ENCODE results near the gene PLAAT4. TPM values are rescaled to one million over a fixed set of nuclear protein-coding genes. Genes with fewer than 3 reads are reported as not detected.

The PLAAT4 gene
- total and polyA plus RNA-seq, 10 of the 15 experiments (the other 5 are each of a cell fraction or from before 2014, with no cell fraction given): 6.0 to 34.3 (median 12.4) TPM

DNA sequence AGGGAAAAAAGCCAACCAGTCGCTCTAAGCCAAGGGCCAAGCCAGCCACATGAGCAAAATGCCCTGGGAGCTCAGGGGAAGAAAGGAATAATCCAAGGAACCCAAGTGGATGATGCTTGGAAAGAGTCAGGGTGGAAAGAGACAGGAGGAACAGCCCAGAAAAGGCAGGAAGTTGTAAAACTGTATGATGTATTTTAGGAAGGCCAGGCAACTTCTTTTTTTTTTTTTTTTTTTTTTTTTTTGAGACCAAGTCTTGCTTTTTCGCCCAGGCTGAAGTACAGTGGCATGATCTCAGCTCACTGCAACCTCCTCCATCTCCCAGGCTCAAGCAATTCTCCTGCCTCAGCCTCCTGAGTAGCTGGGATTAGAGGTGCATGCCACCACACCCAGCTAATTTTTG is 29.1 kb upstream of the PLAAT4 start (continued):
- TF ChIP-seq RAD51 (IDR thresholded peaks at IDR 0.05) (no peak), NFYA (IDR thresholded peaks at IDR 0.05; ENCODE audit: borderline replicate concordance, low read depth, low read length) (no peak)
- TF ChIP-seq, protein P1, sequence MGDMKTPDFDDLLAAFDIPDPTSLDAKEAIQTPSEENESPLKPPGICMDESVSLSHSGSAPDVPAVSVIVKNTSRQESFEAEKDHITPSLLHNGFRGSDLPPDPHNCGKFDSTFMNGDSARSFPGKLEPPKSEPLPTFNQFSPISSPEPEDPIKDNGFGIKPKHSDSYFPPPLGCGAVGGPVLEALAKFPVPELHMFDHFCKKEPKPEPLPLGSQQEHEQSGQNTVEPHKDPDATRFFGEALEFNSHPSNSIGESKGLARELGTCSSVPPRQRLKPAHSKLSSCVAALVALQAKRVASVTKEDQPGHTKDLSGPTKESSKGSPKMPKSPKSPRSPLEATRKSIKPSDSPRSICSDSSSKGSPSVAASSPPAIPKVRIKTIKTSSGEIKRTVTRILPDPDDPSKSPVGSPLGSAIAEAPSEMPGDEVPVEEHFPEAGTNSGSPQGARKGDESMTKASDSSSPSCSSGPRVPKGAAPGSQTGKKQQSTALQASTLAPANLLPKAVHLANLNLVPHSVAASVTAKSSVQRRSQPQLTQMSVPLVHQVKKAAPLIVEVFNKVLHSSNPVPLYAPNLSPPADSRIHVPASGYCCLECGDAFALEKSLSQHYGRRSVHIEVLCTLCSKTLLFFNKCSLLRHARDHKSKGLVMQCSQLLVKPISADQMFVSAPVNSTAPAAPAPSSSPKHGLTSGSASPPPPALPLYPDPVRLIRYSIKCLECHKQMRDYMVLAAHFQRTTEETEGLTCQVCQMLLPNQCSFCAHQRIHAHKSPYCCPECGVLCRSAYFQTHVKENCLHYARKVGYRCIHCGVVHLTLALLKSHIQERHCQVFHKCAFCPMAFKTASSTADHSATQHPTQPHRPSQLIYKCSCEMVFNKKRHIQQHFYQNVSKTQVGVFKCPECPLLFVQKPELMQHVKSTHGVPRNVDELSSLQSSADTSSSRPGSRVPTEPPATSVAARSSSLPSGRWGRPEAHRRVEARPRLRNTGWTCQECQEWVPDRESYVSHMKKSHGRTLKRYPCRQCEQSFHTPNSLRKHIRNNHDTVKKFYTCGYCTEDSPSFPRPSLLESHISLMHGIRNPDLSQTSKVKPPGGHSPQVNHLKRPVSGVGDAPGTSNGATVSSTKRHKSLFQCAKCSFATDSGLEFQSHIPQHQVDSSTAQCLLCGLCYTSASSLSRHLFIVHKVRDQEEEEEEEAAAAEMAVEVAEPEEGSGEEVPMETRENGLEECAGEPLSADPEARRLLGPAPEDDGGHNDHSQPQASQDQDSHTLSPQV (IDR thresholded peaks at IDR 0.05): no peak
- TF ChIP-seq, protein P2, sequence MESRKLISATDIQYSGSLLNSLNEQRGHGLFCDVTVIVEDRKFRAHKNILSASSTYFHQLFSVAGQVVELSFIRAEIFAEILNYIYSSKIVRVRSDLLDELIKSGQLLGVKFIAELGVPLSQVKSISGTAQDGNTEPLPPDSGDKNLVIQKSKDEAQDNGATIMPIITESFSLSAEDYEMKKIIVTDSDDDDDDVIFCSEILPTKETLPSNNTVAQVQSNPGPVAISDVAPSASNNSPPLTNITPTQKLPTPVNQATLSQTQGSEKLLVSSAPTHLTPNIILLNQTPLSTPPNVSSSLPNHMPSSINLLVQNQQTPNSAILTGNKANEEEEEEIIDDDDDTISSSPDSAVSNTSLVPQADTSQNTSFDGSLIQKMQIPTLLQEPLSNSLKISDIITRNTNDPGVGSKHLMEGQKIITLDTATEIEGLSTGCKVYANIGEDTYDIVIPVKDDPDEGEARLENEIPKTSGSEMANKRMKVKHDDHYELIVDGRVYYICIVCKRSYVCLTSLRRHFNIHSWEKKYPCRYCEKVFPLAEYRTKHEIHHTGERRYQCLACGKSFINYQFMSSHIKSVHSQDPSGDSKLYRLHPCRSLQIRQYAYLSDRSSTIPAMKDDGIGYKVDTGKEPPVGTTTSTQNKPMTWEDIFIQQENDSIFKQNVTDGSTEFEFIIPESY (IDR thresholded peaks at IDR 0.05): no peak

DNA sequence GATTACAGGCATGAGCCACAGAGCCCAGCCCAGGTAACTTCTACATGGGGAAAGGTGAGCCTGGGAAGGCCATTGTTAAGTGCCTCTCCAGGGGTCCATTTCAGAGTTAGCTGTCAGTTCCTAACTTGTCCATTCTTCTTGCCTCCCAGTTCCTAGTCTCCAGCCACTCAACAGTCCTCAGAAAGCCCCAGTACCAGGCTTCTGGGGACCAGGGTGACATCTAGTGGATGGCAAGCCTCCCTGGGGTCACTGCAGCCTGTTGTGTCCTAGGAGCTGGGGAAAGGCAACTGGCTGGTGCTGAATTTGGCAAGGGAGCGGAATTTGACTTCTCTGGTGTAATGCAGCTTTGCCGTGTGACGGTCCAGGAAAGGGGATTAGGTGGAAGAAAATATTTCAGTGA is 28.6 kb upstream of the PLAAT4 start:
- Histone ChIP-seq H3K4me1 (ENCODE audit: control insufficient read depth, insufficient read depth, low read length) (peaks cover 5% of the 10 kb centered on the region; the same call in 1 of the 2 replicates), H3K4me3 (no peak overlapping the region), H3K9me3 (replicated peaks; ENCODE audit: control insufficient read depth, insufficient read depth, low read length) (no peaks in the 10 kb centered on the region), H3K36me3 (ENCODE audit: control insufficient read depth in 2 of 2, insufficient read depth in 2 of 2, low read length in 1 of 2) (no peaks in the 10 kb centered on the region), H2AFZ (ENCODE audit: control insufficient read depth, low read depth, low read length) (no peak overlapping the region), H3K4me2 (ENCODE audit: control insufficient read depth, insufficient read depth) (no peak overlapping the region), H3K79me2 (ENCODE audit: control insufficient read depth, insufficient read depth, low read length) (no peaks in the 10 kb centered on the region), H4K20me1 (ENCODE audit: control insufficient read depth, insufficient read depth) (no peaks in the 10 kb centered on the region), H3K27me3 (replicated peaks in 1 of 2; ENCODE audit: control insufficient read depth in 2 of 2, insufficient read depth in 2 of 2, low read length in 1 of 2) (no peaks in the 10 kb centered on the region; a peak in 1 of 4 replicates), H3K9ac (ENCODE audit: control insufficient read depth, insufficient read depth, low read length) (no peak overlapping the region), H3K27ac (ENCODE audit: control insufficient read depth, insufficient read depth) (no peak overlapping the region)
- no peak for DNase-seq (ENCODE audit: low read depth, low spot score)
- intact Hi-C loops (cut with micrococcal nuclease; ENCODE audit: unreplicated experiment) (no loop called here), in situ Hi-C loops (cut with MboI) (no loop called here)
- ChIA-PET POLR2A (interaction anchor here (1.3 kb wide), 1 partner anchor 29 kb away, joined by 3 read pairs; the partner anchor contains the start of gene PLAAT4), RAD21 (ENCODE audit: unreplicated experiment) (interaction anchor here (0.6 to 1.0 kb wide), 2 partner anchors 28 to 312 kb away, joined by 3 to 7 read pairs; no protein-coding TSS in a partner anchor), CTCF (interaction anchor here (1.0 to 2.5 kb wide), 3 partner anchors 24 to 128 kb away, joined by 3 to 16 read pairs (median 7); no protein-coding TSS in a partner anchor), SMC1A (ENCODE audit: uncharacterized antibody, unreplicated experiment) (interaction anchor here (1.1 to 1.6 kb wide), 2 partner anchors 19 to 28 kb away, joined by 5 read pairs; no protein-coding TSS in a partner anchor)
- FAIRE-seq: no peak
- ATAC-seq: peak; percentile 76
- WGBS (ENCODE audit: insufficient coverage, insufficient replicate concordance, low lambda C conversion rate, missing lambda C conversion rate): 54% methylated on average over 3 of the region's 3 CpGs
- BruUV-seq (replicated peaks): no TSS peak
- TF ChIP-seq, protein P3, sequence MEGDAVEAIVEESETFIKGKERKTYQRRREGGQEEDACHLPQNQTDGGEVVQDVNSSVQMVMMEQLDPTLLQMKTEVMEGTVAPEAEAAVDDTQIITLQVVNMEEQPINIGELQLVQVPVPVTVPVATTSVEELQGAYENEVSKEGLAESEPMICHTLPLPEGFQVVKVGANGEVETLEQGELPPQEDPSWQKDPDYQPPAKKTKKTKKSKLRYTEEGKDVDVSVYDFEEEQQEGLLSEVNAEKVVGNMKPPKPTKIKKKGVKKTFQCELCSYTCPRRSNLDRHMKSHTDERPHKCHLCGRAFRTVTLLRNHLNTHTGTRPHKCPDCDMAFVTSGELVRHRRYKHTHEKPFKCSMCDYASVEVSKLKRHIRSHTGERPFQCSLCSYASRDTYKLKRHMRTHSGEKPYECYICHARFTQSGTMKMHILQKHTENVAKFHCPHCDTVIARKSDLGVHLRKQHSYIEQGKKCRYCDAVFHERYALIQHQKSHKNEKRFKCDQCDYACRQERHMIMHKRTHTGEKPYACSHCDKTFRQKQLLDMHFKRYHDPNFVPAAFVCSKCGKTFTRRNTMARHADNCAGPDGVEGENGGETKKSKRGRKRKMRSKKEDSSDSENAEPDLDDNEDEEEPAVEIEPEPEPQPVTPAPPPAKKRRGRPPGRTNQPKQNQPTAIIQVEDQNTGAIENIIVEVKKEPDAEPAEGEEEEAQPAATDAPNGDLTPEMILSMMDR (IDR thresholded peaks at IDR 0.05 in 2 of 3, conservative IDR thresholded peaks at IDR 0.05 in 1 of 3; ENCODE audit: control insufficient read depth in 2 of 3, extremely low read depth in 1 of 3, insufficient read depth in 1 of 3, low read depth in 3 of 3, low read length in 3 of 3): peak; percentile 37 to 41 (median 41); a peak in 5 of 6 replicates
- TF ChIP-seq ZNF207 (IDR thresholded peaks at IDR 0.05; ENCODE audit: borderline replicate concordance) (no peak), NRF1 (conservative IDR thresholded peaks at IDR 0.05; ENCODE audit: low read depth, low read length) (no peak), LARP7 (IDR thresholded peaks at IDR 0.05) (no peak), HDAC2 (IDR thresholded peaks at IDR 0.05) (no peak), KDM1A (IDR thresholded peaks at IDR 0.05; ENCODE audit: borderline replicate concordance) (no peak), PAX5 (IDR thresholded peaks at IDR 0.05; ENCODE audit: borderline replicate concordance, low read depth, low read length) (no peak)
- TF ChIP-seq, protein P4, sequence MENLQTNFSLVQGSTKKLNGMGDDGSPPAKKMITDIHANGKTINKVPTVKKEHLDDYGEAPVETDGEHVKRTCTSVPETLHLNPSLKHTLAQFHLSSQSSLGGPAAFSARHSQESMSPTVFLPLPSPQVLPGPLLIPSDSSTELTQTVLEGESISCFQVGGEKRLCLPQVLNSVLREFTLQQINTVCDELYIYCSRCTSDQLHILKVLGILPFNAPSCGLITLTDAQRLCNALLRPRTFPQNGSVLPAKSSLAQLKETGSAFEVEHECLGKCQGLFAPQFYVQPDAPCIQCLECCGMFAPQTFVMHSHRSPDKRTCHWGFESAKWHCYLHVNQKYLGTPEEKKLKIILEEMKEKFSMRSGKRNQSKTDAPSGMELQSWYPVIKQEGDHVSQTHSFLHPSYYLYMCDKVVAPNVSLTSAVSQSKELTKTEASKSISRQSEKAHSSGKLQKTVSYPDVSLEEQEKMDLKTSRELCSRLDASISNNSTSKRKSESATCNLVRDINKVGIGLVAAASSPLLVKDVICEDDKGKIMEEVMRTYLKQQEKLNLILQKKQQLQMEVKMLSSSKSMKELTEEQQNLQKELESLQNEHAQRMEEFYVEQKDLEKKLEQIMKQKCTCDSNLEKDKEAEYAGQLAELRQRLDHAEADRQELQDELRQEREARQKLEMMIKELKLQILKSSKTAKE (IDR thresholded peaks at IDR 0.05; ENCODE audit: low read depth, poor library complexity, severe bottlenecking): no peak
